Measurements from ENCODE around the gene RNLS. TPM values are rescaled to one million over a fixed set of nuclear protein-coding genes. Genes with fewer than 3 reads are reported as not detected.

The RNLS gene
- total and polyA plus RNA-seq, 2 of the 8 experiments (the other 6 are each of a cell fraction or from before 2014, with no cell fraction given): 7.5 to 12.7 TPM

DNA sequence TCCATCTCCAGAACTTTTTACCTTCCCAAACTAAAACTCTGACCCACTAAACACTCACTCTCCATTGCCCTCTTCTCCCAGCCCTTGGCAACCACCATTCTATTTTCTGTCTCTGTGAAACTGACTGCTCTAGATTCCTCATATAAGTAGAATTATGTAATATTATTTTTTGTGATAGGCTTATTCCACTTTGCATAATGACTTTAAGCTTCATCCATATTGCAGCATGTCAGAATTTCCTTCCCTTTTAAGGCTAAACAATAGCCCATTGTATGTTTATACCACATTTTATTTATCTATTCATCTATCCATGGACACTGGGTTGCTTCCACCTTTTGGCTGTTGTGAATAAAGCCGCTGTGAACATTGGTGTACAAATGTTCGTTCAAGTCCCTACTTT lies 308.8 kb downstream of the RNLS start:
- no peak overlapping the region for H4K8ac ChIP-seq (ENCODE audit: extremely low read depth, insufficient read depth, low read length)
- no peak overlapping the region for H2BK120ac ChIP-seq (replicated peaks; ENCODE audit: low read depth, low read length)
- DNase-seq (ENCODE audit: low read depth in 1 of 2, low spot score in 2 of 2) (no peak), FAIRE-seq (no peak)
- H2BK5ac ChIP-seq (ENCODE audit: low read depth, low read length): no peak overlapping the region
- no peak overlapping the region for H2AK5ac ChIP-seq (ENCODE audit: low read depth, low read length)
- H4K5ac ChIP-seq (ENCODE audit: insufficient read length, low read depth, low read length): no peak overlapping the region
- H3K4me1 ChIP-seq (replicated peaks in 1 of 4; ENCODE audit: control insufficient read depth in 3 of 4, insufficient read depth in 4 of 4, low read length in 3 of 4): no peaks in the 10 kb centered on the region
- H3K23me2 ChIP-seq (ENCODE audit: low read depth, low read length): no peaks in the 10 kb centered on the region
- WGBS, 2 experiments (ENCODE audit: extremely low coverage in 1 of 2, insufficient coverage in 1 of 2, insufficient read length in 1 of 2, insufficient replicate concordance in 2 of 2, low coverage in 1 of 2, low lambda C conversion rate in 2 of 2, missing lambda C conversion rate in 1 of 2): 88% methylated on average over 2 of the region's 2 CpGs; no CpG with 5 or more reads in 1 of the 2 experiments
- H3K4ac ChIP-seq (replicated peaks; ENCODE audit: insufficient read length, low read depth, low read length): no peak overlapping the region
- POLR2A ChIA-PET (ENCODE audit: partially characterized antibody): no interaction called here
- H2BK12ac ChIP-seq (ENCODE audit: low read depth, low read length): no peak overlapping the region
- no peak overlapping the region for H3K4me2 ChIP-seq (ENCODE audit: insufficient read depth in 1 of 2, low read depth in 2 of 2, low read length in 2 of 2)
- CTCF ChIA-PET (ENCODE audit: partially characterized antibody): no interaction called here
- no peak overlapping the region for H3K9ac ChIP-seq (replicated peaks in 1 of 4; ENCODE audit: extremely low read depth in 1 of 4, low read depth in 3 of 4, low read length in 3 of 4)
- H3K27ac ChIP-seq (ENCODE audit: low read depth, low read length): no peak overlapping the region
- H4K91ac ChIP-seq (replicated peaks; ENCODE audit: insufficient read length, low read length): no peak overlapping the region
- no peaks in the 10 kb centered on the region for H3K79me2 ChIP-seq (ENCODE audit: control insufficient read depth in 1 of 2, insufficient read depth in 2 of 2, low read length in 2 of 2)
- no peak overlapping the region for H2BK20ac ChIP-seq (ENCODE audit: low read length)
- H3K79me1 ChIP-seq (ENCODE audit: low read depth, low read length): no peaks in the 10 kb centered on the region
- H3K27me3 ChIP-seq (replicated peaks in 1 of 4; ENCODE audit: control insufficient read depth in 3 of 4, extremely low read depth in 1 of 4, insufficient read depth in 3 of 4, low read length in 3 of 4): peaks cover 0 to 1% (median 0%) of the 10 kb centered on the region in 4 experiments; a peak in 1 of 7 replicates
- H3K9me3 ChIP-seq (ENCODE audit: insufficient read depth in 2 of 2, low read depth in 1 of 2, low read length in 1 of 2): no peaks in the 10 kb centered on the region
- no peak overlapping the region for H3K4me3 ChIP-seq (ENCODE audit: extremely low read depth in 1 of 4, insufficient read depth in 2 of 4, low read depth in 3 of 4, low read length in 4 of 4)
- no peak overlapping the region for H3K14ac ChIP-seq (ENCODE audit: insufficient read length)
- H3K36me3 ChIP-seq (ENCODE audit: control insufficient read depth in 2 of 4, insufficient read depth in 4 of 4, low read length in 3 of 4): no peaks in the 10 kb centered on the region
- H3K23ac ChIP-seq (ENCODE audit: insufficient read length): no peak overlapping the region
- H3K18ac ChIP-seq (ENCODE audit: extremely low read depth, low read length): no peak overlapping the region
- no peaks in the 10 kb centered on the region for H4K20me1 ChIP-seq (replicated peaks in 1 of 2; ENCODE audit: control insufficient read depth in 1 of 2, insufficient read depth in 2 of 2, low read length in 2 of 2)
- no peak overlapping the region for H2BK15ac ChIP-seq (ENCODE audit: low read length)
- no peak overlapping the region for H3K56ac ChIP-seq (replicated peaks; ENCODE audit: insufficient read length, low read depth, low read length)
- H2AFZ ChIP-seq (ENCODE audit: low read length): no peak overlapping the region
- no peak for TF ChIP-seq EP300 (IDR thresholded peaks at IDR 0.05; ENCODE audit: borderline replicate concordance in 1 of 2, low read depth in 2 of 2, low read length in 2 of 2)
- TF ChIP-seq NANOG (IDR thresholded peaks at IDR 0.05; ENCODE audit: insufficient read depth, low read depth, low read length, poor library complexity, severe bottlenecking): no peak
- no peak for TF ChIP-seq EZH2 (IDR thresholded peaks at IDR 0.05; ENCODE audit: low read depth, low read length, severe bottlenecking)
- TF ChIP-seq SUZ12 (IDR thresholded peaks at IDR 0.05; ENCODE audit: low read length): no peak
- no peak for TF ChIP-seq ASH2L (IDR thresholded peaks at IDR 0.05; ENCODE audit: low read length)
- no peak for TF ChIP-seq SRF (IDR thresholded peaks at IDR 0.05; ENCODE audit: low read depth, low read length)
- TF ChIP-seq JUND (IDR thresholded peaks at IDR 0.05; ENCODE audit: low read length): no peak
- TF ChIP-seq GTF2F1 (IDR thresholded peaks at IDR 0.05; ENCODE audit: borderline replicate concordance, low read depth, low read length): no peak
- TF ChIP-seq, protein P1, sequence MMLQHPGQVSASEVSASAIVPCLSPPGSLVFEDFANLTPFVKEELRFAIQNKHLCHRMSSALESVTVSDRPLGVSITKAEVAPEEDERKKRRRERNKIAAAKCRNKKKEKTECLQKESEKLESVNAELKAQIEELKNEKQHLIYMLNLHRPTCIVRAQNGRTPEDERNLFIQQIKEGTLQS (IDR thresholded peaks at IDR 0.05; ENCODE audit: insufficient read depth, low read depth, low read length): no peak
- TF ChIP-seq KDM5A (IDR thresholded peaks at IDR 0.05; ENCODE audit: low read length): no peak
- no peak for TF ChIP-seq CBX8 (IDR thresholded peaks at IDR 0.05; ENCODE audit: borderline replicate concordance, low read depth, low read length)
- TF ChIP-seq, protein P2, sequence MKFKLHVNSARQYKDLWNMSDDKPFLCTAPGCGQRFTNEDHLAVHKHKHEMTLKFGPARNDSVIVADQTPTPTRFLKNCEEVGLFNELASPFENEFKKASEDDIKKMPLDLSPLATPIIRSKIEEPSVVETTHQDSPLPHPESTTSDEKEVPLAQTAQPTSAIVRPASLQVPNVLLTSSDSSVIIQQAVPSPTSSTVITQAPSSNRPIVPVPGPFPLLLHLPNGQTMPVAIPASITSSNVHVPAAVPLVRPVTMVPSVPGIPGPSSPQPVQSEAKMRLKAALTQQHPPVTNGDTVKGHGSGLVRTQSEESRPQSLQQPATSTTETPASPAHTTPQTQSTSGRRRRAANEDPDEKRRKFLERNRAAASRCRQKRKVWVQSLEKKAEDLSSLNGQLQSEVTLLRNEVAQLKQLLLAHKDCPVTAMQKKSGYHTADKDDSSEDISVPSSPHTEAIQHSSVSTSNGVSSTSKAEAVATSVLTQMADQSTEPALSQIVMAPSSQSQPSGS (IDR thresholded peaks at IDR 0.05; ENCODE audit: low read length): no peak
